RWPE2 (cell line): ENCODE measurements around the gene TXNRD3.
A peak's percentile ranks its signal among the peaks of the same experiment; 100 is the strongest.

ENCODE experiments used
- ATAC-seq: fragments of 200-7000 bp; cut with Tn5 transposase; 3 replicates; pipeline ENCODE4 v1.9.1; 2021; ENCODE audit warnings: low read depth
- DNase-seq: peaks from one replicate; pipeline ENCODE4 v3.0.0-alpha.2; 2020; ENCODE audit warnings: low spot score
- H3K27ac ChIP-seq: fragments of 450-650 bp; 2 replicates; pipeline ENCODE4 v1.5.1; 2017; ENCODE audit warnings: mild to moderate bottlenecking; ENCODE audit not compliant: poor library complexity, severe bottlenecking
- H3K27me3 ChIP-seq: fragments of 250-450 bp; sonication (Bioruptor Pico); 2 replicates; pipeline ENCODE4 v1.5.1; 2021; ENCODE audit warnings: mild to moderate bottlenecking, moderate library complexity; ENCODE audit not compliant: insufficient read depth, poor library complexity, severe bottlenecking
- H3K36me3 ChIP-seq: fragments of 250-450 bp; sonication (Bioruptor Pico); 2 replicates; pipeline ENCODE4 v1.5.1; 2020; ENCODE audit warnings: low read depth, mild to moderate bottlenecking, moderate library complexity
- H3K4me1 ChIP-seq: fragments of 250-450 bp; sonication (Bioruptor Pico); 2 replicates; pipeline ENCODE4 v1.5.1; 2021; ENCODE audit warnings: mild to moderate bottlenecking, moderate library complexity; ENCODE audit not compliant: insufficient read depth, poor library complexity, severe bottlenecking
- H3K4me3 ChIP-seq: fragments of 250-450 bp; sonication (Bioruptor Pico); 2 replicates; pipeline ENCODE4 v1.5.1; 2021; ENCODE audit warnings: mild to moderate bottlenecking, moderate library complexity; ENCODE audit not compliant: severe bottlenecking
- H3K9me3 ChIP-seq: fragments of 250-450 bp; sonication (Bioruptor Pico); 2 replicates; pipeline ENCODE4 v1.5.1; 2021; ENCODE audit warnings: mild to moderate bottlenecking, moderate library complexity; ENCODE audit not compliant: severe bottlenecking
- TF ChIP-seq, protein P1 (sequence below): fragments of 450-650 bp; IDR thresholded peaks from one replicate; pipeline ENCODE4 v1.5.1; 2017; ENCODE audit warnings: mild to moderate bottlenecking, moderate library complexity; ENCODE audit not compliant: poor library complexity, severe bottlenecking

Gene TXNRD3

DNA sequence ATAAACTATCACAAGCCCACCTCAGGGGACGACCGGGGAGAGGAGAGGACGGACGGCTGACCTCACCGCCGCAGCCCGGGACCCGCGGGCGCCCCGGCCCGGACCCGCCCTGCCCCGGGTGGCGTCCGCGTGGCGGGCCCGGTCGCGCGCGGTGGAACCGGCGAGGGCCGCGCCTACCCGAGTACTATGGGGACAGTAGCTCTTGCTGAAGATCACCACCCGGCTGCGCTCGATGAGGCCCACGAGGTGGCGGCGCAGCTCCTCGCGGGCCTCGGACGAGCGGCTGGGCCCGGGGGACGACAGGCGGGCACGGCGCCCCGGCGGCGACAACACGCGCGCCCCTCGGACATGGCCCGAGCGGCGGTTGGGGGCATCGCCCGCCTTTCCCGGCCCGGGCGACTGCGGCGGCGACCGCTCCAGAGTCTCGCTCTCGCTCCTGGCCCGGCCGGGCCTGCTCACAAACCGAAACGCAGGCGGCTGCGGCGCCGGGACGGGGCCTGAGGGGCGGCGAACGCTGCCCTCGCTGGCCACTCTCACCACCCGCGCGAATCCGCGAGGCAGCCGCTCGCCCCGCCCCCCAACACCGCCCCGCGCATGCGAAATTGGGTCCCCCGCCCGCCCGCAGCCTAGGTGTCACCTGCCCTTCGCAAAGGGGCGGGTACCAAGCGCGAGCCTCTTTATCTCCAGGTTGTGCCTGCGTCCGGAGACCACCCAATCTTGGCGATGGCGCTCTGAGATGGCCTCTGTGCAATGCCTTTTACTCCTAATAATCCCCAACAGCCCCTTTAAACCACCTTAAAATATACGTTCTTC lies at the start of gene TXNRD3:
TSS of gene TXNRD3 (minus strand) at position 554 of the 813 bp plus-strand sequence.
- peak within 1 kb of the TSS; percentile 39 for H3K27ac ChIP-seq
- H3K4me3 ChIP-seq: peak within 1 kb of the TSS; percentile 70
- DNase-seq (peak; percentile 83), ATAC-seq (peak; percentile 89)
- H3K36me3 ChIP-seq: no peaks in the 10 kb centered on the region
- no peaks in the 10 kb centered on the region for H3K27me3 ChIP-seq
- TF ChIP-seq, protein P1, sequence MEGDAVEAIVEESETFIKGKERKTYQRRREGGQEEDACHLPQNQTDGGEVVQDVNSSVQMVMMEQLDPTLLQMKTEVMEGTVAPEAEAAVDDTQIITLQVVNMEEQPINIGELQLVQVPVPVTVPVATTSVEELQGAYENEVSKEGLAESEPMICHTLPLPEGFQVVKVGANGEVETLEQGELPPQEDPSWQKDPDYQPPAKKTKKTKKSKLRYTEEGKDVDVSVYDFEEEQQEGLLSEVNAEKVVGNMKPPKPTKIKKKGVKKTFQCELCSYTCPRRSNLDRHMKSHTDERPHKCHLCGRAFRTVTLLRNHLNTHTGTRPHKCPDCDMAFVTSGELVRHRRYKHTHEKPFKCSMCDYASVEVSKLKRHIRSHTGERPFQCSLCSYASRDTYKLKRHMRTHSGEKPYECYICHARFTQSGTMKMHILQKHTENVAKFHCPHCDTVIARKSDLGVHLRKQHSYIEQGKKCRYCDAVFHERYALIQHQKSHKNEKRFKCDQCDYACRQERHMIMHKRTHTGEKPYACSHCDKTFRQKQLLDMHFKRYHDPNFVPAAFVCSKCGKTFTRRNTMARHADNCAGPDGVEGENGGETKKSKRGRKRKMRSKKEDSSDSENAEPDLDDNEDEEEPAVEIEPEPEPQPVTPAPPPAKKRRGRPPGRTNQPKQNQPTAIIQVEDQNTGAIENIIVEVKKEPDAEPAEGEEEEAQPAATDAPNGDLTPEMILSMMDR: peak; percentile 1
- no peaks in the 10 kb centered on the region for H3K9me3 ChIP-seq
- peaks cover 7% of the 10 kb centered on the region for H3K4me1 ChIP-seq

DNA sequence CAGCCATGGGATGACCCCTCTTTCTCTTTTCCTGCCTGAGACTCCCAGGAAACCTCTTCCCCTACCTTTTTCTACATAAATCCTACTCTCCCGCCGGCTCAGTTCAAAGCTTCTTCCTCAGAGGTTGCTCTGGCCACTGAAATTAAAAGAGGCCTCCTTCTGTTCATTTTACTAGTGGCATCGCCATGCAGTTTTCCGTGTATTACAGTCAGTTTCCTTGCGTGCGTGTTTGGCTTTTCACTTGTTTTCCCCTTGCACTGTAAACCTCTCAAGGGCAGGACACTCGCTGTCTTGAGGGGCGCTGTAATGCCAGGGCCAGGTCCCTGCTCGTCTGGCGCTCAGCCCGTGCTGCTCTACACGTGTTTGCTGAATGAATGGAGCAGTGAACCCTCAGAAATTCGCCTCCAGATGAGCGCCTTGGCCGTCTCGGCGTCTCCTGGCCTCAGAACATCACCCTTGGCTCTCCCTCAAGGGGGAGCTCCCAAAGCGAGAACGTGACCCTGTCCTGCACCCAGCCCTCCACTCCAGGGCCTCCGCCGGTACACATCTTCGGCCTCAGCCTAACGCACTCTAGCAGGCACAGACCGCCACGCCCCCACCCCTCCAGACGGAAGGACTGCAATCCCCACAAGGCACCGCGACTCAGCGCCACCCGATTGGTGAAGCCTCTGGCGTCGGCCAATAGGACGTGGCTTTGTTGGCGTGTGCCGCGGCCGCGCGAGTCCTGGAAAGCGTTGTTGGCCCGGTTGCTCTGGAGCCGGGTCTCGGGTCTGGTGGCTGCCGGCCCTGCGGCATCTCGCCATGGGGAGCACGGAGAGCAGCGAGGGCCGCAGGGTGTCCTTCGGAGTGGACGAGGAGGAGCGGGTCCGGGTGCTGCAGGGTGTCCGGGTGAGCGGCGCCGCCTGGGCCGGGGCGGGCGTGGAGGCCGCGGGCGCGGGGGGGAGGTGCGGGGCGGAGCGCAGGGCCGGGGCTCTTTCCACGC lies 48.9 kb upstream of the TXNRD3 start, which contains the start of gene CHCHD6:
TSS of gene CHCHD6 (plus strand) at position 729 of the 982 bp plus-strand sequence. CDS start at position 802, 73 bp downstream.
- H3K9me3 ChIP-seq: no peaks in the 10 kb centered on the region
- TF ChIP-seq, protein P1: peak; percentile 26
- DNase-seq (peak; percentile 96), ATAC-seq (peak; percentile 98)
- no peaks in the 10 kb centered on the region for H3K27me3 ChIP-seq
- H3K36me3 ChIP-seq: no peaks in the 10 kb centered on the region
- H3K4me1 ChIP-seq: peaks cover 2% of the 10 kb centered on the region
- no peak within 1 kb of the TSS for H3K27ac ChIP-seq
- H3K4me3 ChIP-seq: peak within 1 kb of the TSS; percentile 76

DNA sequence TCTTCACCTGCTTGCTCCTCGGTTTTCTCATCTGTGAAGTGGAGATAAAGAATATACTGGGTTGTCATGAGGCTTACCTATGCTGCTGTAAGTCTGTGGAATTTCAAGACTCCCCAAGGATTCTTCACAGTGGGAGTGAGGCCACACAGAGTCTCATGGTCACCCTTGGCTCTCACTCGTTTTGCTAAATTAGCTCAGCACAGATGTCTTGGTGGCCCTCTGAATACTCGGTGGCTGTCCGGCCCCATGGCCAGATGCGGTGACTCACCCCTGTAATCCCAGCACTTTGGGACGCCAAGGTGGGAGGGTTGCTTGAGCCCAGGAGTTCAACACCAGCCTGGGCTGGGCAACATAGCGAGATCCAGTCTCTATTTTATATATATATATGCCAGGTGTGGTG lies 44.1 kb upstream of the TXNRD3 start:
- peaks cover 3% of the 10 kb centered on the region for H3K27me3 ChIP-seq
- H3K9me3 ChIP-seq: no peaks in the 10 kb centered on the region
- H3K27ac ChIP-seq: no peak overlapping the region
- DNase-seq (no peak), ATAC-seq (no peak)
- H3K4me1 ChIP-seq: no peaks in the 10 kb centered on the region
- TF ChIP-seq, protein P1: no peak
- H3K4me3 ChIP-seq: no peak overlapping the region
- H3K36me3 ChIP-seq: no peaks in the 10 kb centered on the region

DNA sequence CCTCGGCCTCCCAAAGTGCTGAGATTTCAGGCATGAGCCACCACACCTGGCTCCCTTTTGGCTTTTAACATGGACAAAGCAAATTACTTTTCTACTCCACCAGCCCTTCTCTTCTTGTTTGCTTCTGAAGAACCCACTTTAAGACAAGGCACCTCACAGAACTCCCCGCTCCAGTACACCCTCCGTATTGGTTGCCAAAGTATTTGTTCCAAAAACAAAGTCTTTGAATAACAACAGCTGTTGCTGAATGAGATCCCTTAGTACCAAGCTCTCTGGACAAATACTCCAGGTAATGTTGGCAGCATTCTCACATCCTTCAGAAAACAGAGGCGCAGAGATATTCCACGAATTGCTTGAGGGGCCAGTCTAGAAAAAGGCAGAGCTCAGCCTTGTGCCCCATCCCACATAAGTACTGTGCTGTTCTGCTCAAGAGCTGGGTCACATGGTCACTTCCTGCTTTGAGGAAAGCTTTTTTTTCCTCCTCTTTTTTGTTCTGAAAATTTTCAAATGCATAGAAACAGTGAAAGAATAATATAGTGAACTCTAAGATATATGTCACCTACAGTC lies 41.9 kb upstream of the TXNRD3 start:
- Histone ChIP-seq H3K4me3 (no peak overlapping the region), H3K4me1 (no peaks in the 10 kb centered on the region), H3K9me3 (no peaks in the 10 kb centered on the region), H3K27me3 (peaks cover 3% of the 10 kb centered on the region), H3K27ac (no peak overlapping the region), H3K36me3 (no peaks in the 10 kb centered on the region)
- DNase-seq (no peak), ATAC-seq (no peak)
- TF ChIP-seq, protein P1: no peak
